ENCODE results near the gene SLC7A6. TPM values are rescaled to one million over a fixed set of nuclear protein-coding genes. Genes with fewer than 3 reads are reported as not detected.
"Not testable (repeated sequence)": the region's sequence is repeated elsewhere in the genome, so short reads cannot be mapped to it uniquely, and the experiment has no call there.

Gene SLC7A6
- total RNA-seq, 1 experiment from 2014 or later = 267 TPM

GRCh38 chr16:68287276-68288251 is 23.2 kb downstream of the SLC7A6 start:
- ChIA-PET POLR2A (no interaction called here), CTCF (no interaction called here)
- Mint-ChIP-seq H3K4me1 (ENCODE audit: low read depth, unreplicated experiment) (peaks cover 40% of the 10 kb centered on the region), H3K27me3 (ENCODE audit: insufficient read depth, unreplicated experiment) (no peaks in the 10 kb centered on the region), H3K9me3 (ENCODE audit: unreplicated experiment) (no peaks in the 10 kb centered on the region), H3K4me3 (ENCODE audit: unreplicated experiment) (no peak overlapping the region), H3K36me3 (ENCODE audit: insufficient read depth, unreplicated experiment) (peaks cover 96% of the 10 kb centered on the region), H3K27ac (ENCODE audit: unreplicated experiment) (no peak overlapping the region)
- intact Hi-C loops (cut with micrococcal nuclease; ENCODE audit: unreplicated experiment) = no loop called here
- no peak for TF ChIP-seq CTCF (IDR thresholded peaks at IDR 0.05; ENCODE audit: insufficient read depth in 1 of 2, low read depth in 1 of 2, low read length in 1 of 2, severe bottlenecking in 1 of 2, unreplicated experiment in 1 of 2)
- Histone ChIP-seq H3K4me3 (ENCODE audit: low read depth, low read length) (no peak overlapping the region), H3K9me3 (no peaks in the 10 kb centered on the region), H3K36me3 (ENCODE audit: control insufficient read depth, insufficient read depth, low read length) (peaks cover 2% of the 10 kb centered on the region; the same call in 1 of the 2 replicates), H3K4me1 (peaks cover 3% of the 10 kb centered on the region; the same call in 1 of the 2 replicates), H3K27me3 (replicated peaks; ENCODE audit: control insufficient read depth, insufficient read depth, low read length) (no peaks in the 10 kb centered on the region)
- DNase-seq = no peak
- no TSS peak for BruUV-seq (replicated peaks)

DNA sequence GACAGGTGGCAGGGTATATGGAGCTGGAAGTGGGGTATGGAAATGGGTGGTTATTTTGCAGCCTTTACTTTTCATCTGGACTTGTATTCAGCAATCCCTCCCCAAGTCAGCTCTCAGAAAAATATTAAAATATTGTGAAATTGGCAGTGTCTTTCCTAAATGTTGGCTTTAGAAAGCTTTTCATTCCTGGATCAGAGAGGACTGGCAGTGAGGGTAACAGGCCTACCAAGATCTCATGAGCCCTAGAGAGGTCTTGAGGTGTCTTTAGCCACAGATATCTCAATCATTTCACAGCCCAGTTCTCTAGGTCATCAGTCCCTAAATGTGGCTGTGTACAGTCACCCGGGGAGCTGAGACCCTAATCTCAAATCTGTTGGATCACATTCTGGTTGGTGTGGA is 23.9 kb downstream of the SLC7A6 start:
- H3K9me3 Mint-ChIP-seq (ENCODE audit: unreplicated experiment) = no peaks in the 10 kb centered on the region
- no peak overlapping the region for H3K4me3 ChIP-seq (ENCODE audit: low read depth, low read length)
- no peak overlapping the region for H3K27ac Mint-ChIP-seq (ENCODE audit: unreplicated experiment)
- H3K36me3 ChIP-seq (ENCODE audit: control insufficient read depth, insufficient read depth, low read length) = no peaks in the 10 kb centered on the region; the same call in 1 of the 2 replicates
- BruUV-seq (replicated peaks) = no TSS peak
- intact Hi-C loops (cut with micrococcal nuclease; ENCODE audit: unreplicated experiment) = no loop called here
- no peaks in the 10 kb centered on the region for H3K9me3 ChIP-seq
- peaks cover 40% of the 10 kb centered on the region for H3K4me1 Mint-ChIP-seq (ENCODE audit: low read depth, unreplicated experiment)
- H3K4me3 Mint-ChIP-seq (ENCODE audit: unreplicated experiment) = no peak overlapping the region
- H3K27me3 ChIP-seq (replicated peaks; ENCODE audit: control insufficient read depth, insufficient read depth, low read length) = no peaks in the 10 kb centered on the region
- H3K36me3 Mint-ChIP-seq (ENCODE audit: insufficient read depth, unreplicated experiment) = peaks cover 96% of the 10 kb centered on the region
- CTCF ChIA-PET = no interaction called here
- DNase-seq = no peak
- TF ChIP-seq CTCF (IDR thresholded peaks at IDR 0.05; ENCODE audit: insufficient read depth in 1 of 2, low read depth in 1 of 2, low read length in 1 of 2, severe bottlenecking in 1 of 2, unreplicated experiment in 1 of 2) = no peak
- H3K4me1 ChIP-seq = 0 out of 2 replicates have a peak, but pooled peaks cover 3% of the 10 kb centered on the region
- H3K27me3 Mint-ChIP-seq (ENCODE audit: insufficient read depth, unreplicated experiment) = no peaks in the 10 kb centered on the region
- POLR2A ChIA-PET = no interaction called here

- H3K9me3 ChIP-seq; H3K27ac Mint-ChIP-seq (ENCODE audit: unreplicated experiment); H3K4me3 Mint-ChIP-seq (ENCODE audit: unreplicated experiment); H3K27me3 Mint-ChIP-seq (ENCODE audit: insufficient read depth, unreplicated experiment); H3K9me3 Mint-ChIP-seq (ENCODE audit: unreplicated experiment); H3K27me3 ChIP-seq (replicated peaks; ENCODE audit: control insufficient read depth, insufficient read depth, low read length); H3K36me3 ChIP-seq (ENCODE audit: control insufficient read depth, insufficient read depth, low read length); H3K4me1 ChIP-seq; CTCF ChIA-PET; H3K4me3 ChIP-seq (ENCODE audit: low read depth, low read length); DNase-seq; POLR2A ChIA-PET; BruUV-seq (replicated peaks); intact Hi-C loops (cut with micrococcal nuclease; ENCODE audit: unreplicated experiment): not testable (repeated sequence)
- H3K4me1 Mint-ChIP-seq (ENCODE audit: low read depth, unreplicated experiment) = peaks cover 45% of the 10 kb centered on the region
- H3K36me3 Mint-ChIP-seq (ENCODE audit: insufficient read depth, unreplicated experiment) = peaks cover 96% of the 10 kb centered on the region
Observed at GRCh38 chr16:68288796-68289195, 24.5 kb downstream of the SLC7A6 start.
